Activated T-helper 2 cell treated with anti-CD3 and anti-CD28 coated beads, Interferon-gamma antibody, Interleukin-2, Interleukin-4, amounts not matched to agents 10 μg/mL and 5 μg/mL and 100 μg/mL, durations not matched to agents 14 hours and 24 hours and 36 hours (primary cell): ENCODE data around the gene SETDB1. TPM values are rescaled to one million over a fixed set of nuclear protein-coding genes. Genes with fewer than 3 reads are reported as not detected.

Source experiments
- DNase-seq: peaks from one replicate; pipeline ENCODE4 v3.0.0; 2021; ENCODE audit warnings: low spot score
- H3K27ac Mint-ChIP-seq: one replicate; pipeline ENCODE4 v1.8.0; 2021; ENCODE audit warnings: mixed read lengths
- H3K27me3 Mint-ChIP-seq: one replicate; pipeline ENCODE4 v1.8.0; 2021; ENCODE audit warnings: low read depth, mixed read lengths
- H3K36me3 Mint-ChIP-seq: one replicate; pipeline ENCODE4 v1.8.0; 2021; ENCODE audit warnings: low read depth, mixed read lengths
- H3K4me1 Mint-ChIP-seq: one replicate; pipeline ENCODE4 v1.8.0; 2021; ENCODE audit warnings: low read depth, mixed read lengths
- H3K4me3 Mint-ChIP-seq: one replicate; pipeline ENCODE4 v1.8.0; 2021; ENCODE audit warnings: low read depth, mild to moderate bottlenecking, moderate library complexity, mixed read lengths
- H3K9me3 Mint-ChIP-seq: one replicate; pipeline ENCODE4 v1.8.0; 2021; ENCODE audit warnings: mixed read lengths
- intact Hi-C: fragments of 100-400 bp; cut with micrococcal nuclease; formaldehyde crosslinking; loops from one replicate; pipeline ENCODE4 v1.15.1; 2023
- total RNA-seq: library from RNA; stranded (reverse); gene quantifications from 2 replicates; pipeline ENCODE4 v1.2.3, GENCODE V29; 2022

SETDB1 gene
- total RNA-seq, 1 donor from 2014 or later, result 60.9 TPM

GRCh38 chr1:150954708-150955107, 28.5 kb downstream of the SETDB1 start:
- Mint-ChIP-seq H3K4me3 (no peak overlapping the region), H3K4me1 (peaks cover 4% of the 10 kb centered on the region), H3K36me3 (peaks cover 70% of the 10 kb centered on the region), H3K27ac (no peak overlapping the region), H3K27me3 (no peaks in the 10 kb centered on the region), H3K9me3 (no peaks in the 10 kb centered on the region)
- intact Hi-C loops, result no loop called here
- DNase-seq, result no peak

DNA sequence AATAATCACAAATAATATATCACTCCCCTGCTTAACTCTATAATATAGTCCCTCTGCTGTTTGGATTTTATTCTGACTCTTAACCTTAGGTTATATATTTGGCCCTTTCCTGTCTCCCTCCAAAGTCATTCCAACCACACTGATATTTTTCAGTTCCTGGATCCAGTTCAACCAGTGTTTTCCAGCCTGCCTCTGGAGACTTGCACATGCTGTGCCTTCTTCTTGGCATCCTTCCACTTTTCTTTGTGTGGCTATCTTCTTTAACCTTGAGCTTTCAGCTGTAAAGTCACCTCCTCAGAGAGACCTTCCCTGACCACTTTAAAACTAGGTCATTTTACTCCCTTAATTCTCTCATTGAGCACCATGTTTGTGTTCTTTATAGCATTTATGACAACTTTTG, 29.1 kb downstream of the SETDB1 start:
- intact Hi-C loops, result no loop called here
- Mint-ChIP-seq H3K36me3 (peaks cover 72% of the 10 kb centered on the region), H3K4me3 (no peak overlapping the region), H3K4me1 (peaks cover 4% of the 10 kb centered on the region), H3K27me3 (no peaks in the 10 kb centered on the region), H3K27ac (no peak overlapping the region), H3K9me3 (no peaks in the 10 kb centered on the region)
- DNase-seq, result no peak

DNA sequence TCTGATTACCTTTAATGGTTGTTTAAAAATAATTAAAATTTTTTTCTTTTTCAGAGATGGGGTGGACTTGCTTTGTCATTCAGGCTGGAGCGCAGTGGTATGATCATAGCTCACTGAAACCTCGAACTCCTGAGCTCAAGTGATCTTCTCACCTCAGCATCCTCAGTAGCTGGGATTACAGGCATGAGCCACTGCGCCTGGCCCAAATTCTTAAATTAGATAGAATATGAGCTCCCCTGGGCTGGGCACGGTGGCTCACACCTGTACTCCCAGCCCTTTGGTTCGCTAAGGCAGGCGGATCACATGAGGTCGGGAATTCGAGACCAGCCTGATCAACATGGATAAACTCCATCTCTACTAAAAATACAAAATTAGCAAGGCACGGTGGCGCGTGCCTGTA, 31.5 kb downstream of the SETDB1 start:
- DNase-seq, result no peak
- intact Hi-C loops, result no loop called here
- no peaks in the 10 kb centered on the region for H3K27me3 Mint-ChIP-seq
- no peak overlapping the region for H3K27ac Mint-ChIP-seq
- no peaks in the 10 kb centered on the region for H3K9me3 Mint-ChIP-seq
- H3K4me1 Mint-ChIP-seq, result peaks cover 4% of the 10 kb centered on the region
- no peak overlapping the region for H3K4me3 Mint-ChIP-seq
- peaks cover 72% of the 10 kb centered on the region for H3K36me3 Mint-ChIP-seq

DNA sequence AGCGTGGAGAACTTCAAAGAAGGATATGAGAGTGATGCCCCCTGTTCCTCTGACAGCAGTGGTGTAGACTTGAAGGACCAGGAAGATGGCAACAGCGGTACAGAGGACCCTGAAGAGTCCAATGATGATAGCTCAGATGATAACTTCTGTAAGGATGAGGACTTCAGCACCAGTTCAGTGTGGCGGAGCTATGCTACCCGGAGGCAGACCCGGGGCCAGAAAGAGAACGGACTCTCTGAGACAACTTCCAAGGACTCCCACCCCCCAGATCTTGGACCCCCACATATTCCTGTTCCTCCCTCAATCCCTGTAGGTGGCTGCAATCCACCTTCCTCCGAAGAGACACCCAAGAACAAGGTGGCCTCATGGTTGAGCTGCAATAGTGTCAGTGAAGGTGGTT, 34.5 kb downstream of the SETDB1 start:
- H3K9me3 Mint-ChIP-seq, result no peaks in the 10 kb centered on the region
- intact Hi-C loops, result no loop called here
- no peak overlapping the region for H3K4me3 Mint-ChIP-seq
- H3K27ac Mint-ChIP-seq, result no peak overlapping the region
- peaks cover 6% of the 10 kb centered on the region for H3K4me1 Mint-ChIP-seq
- H3K27me3 Mint-ChIP-seq, result no peaks in the 10 kb centered on the region
- peaks cover 79% of the 10 kb centered on the region for H3K36me3 Mint-ChIP-seq
- DNase-seq, result no peak

DNA sequence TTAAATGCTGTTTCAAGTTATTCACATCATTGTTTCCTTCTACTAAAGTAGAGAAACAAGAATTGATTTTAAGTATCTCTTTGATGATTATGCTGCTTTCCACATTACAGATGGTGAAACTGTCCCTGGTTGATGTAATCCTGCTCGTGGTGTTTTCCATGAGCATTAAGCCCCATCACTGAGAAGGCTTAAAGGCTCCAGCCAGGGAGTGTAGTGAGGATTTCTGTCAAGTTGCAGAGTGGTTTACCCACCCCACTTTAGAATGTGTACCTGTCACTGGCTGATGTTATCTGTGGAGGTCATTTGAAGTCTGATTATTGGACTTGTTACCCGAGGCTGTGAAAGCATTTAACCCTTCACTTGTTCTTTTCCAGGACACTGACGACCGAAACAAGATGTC, 35.6 kb downstream of the SETDB1 start:
- DNase-seq, result no peak
- H3K9me3 Mint-ChIP-seq, result no peaks in the 10 kb centered on the region
- H3K27ac Mint-ChIP-seq, result no peak overlapping the region
- H3K4me1 Mint-ChIP-seq, result peaks cover 6% of the 10 kb centered on the region
- peaks cover 85% of the 10 kb centered on the region for H3K36me3 Mint-ChIP-seq
- no peaks in the 10 kb centered on the region for H3K27me3 Mint-ChIP-seq
- intact Hi-C loops, result no loop called here
- no peak overlapping the region for H3K4me3 Mint-ChIP-seq

- H3K27ac Mint-ChIP-seq, result no peak overlapping the region
- no peaks in the 10 kb centered on the region for H3K9me3 Mint-ChIP-seq
- DNase-seq, result no peak
- H3K4me1 Mint-ChIP-seq, result peaks cover 2% of the 10 kb centered on the region
- no peaks in the 10 kb centered on the region for H3K27me3 Mint-ChIP-seq
- H3K36me3 Mint-ChIP-seq, result peaks cover 95% of the 10 kb centered on the region
- no peak overlapping the region for H3K4me3 Mint-ChIP-seq
- intact Hi-C loops, result no loop called here
These were observed 37.4 kb downstream of the SETDB1 start for GRCh38 chr1:150963321-150964163.

- intact Hi-C loops, result no loop called here
- peaks cover 2% of the 10 kb centered on the region for H3K4me1 Mint-ChIP-seq
- no peaks in the 10 kb centered on the region for H3K27me3 Mint-ChIP-seq
- peaks cover 93% of the 10 kb centered on the region for H3K36me3 Mint-ChIP-seq
- DNase-seq, result no peak
- H3K4me3 Mint-ChIP-seq, result no peak overlapping the region
- no peak overlapping the region for H3K27ac Mint-ChIP-seq
- H3K9me3 Mint-ChIP-seq, result no peaks in the 10 kb centered on the region
These were observed 38.0 kb downstream of the SETDB1 start for GRCh38 chr1:150964164-150964489.

GRCh38 chr1:150965605-150966004, 39.4 kb downstream of the SETDB1 start:
- intact Hi-C loops, result no loop called here
- no peak for DNase-seq
- no peaks in the 10 kb centered on the region for H3K9me3 Mint-ChIP-seq
- H3K36me3 Mint-ChIP-seq, result peaks cover 78% of the 10 kb centered on the region
- H3K27ac Mint-ChIP-seq, result no peak overlapping the region
- H3K4me3 Mint-ChIP-seq, result no peak overlapping the region
- H3K4me1 Mint-ChIP-seq, result peaks cover 7% of the 10 kb centered on the region
- H3K27me3 Mint-ChIP-seq, result no peaks in the 10 kb centered on the region

DNA sequence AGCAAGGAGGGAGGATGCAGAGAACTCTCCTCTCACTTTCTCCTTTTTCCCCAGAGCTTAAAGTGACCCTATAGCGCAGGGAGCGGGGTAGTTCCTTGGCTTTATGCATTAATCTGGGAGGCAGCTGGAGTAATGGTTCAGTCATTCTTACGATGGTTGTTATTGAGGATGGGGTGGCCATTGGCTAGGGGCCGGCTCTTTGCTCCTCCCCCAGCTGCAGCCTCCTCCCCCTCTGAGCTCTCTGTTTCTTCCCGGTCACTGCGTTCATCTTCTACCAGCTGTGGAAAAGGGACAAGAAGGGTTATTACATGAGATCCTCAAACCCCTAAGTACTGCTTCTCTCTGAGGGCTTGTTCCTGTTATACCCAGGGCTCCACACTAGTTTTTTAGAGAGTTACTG, 39.8 kb downstream of the SETDB1 start:
- Mint-ChIP-seq H3K4me3 (no peak overlapping the region), H3K27ac (no peak overlapping the region), H3K27me3 (no peaks in the 10 kb centered on the region), H3K36me3 (peaks cover 78% of the 10 kb centered on the region), H3K4me1 (peaks cover 10% of the 10 kb centered on the region), H3K9me3 (no peaks in the 10 kb centered on the region)
- DNase-seq, result no peak
- intact Hi-C loops, result no loop called here

- intact Hi-C loops, result no loop called here
- Mint-ChIP-seq H3K27ac (no peak overlapping the region), H3K4me1 (peaks cover 26% of the 10 kb centered on the region), H3K27me3 (no peaks in the 10 kb centered on the region), H3K9me3 (no peaks in the 10 kb centered on the region), H3K4me3 (no peak overlapping the region), H3K36me3 (peaks cover 76% of the 10 kb centered on the region)
- no peak for DNase-seq
These were observed 41.8 kb downstream of the SETDB1 start for GRCh38 chr1:150967936-150968335.

DNA sequence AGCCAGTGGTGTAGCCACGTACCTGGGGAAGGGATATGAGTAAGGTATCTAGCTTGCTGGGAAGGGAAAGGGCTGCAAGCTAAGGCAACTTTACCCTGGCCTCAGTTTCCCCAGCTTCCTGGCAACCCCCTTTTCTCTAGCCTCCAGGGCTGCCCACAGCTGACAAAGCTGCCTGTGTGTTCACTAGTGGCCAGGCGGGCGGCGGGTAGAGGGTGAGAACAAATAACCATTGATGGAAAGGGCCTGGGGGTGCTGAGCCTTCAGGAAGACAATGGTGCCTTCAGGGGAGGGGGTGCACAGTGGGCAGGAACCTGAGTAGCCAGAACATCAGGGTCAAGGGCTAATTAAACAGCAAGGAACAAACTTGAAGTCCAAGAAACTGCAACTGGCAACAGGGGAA, 42.3 kb downstream of the SETDB1 start:
- Mint-ChIP-seq H3K4me1 (peaks cover 30% of the 10 kb centered on the region), H3K4me3 (no peak overlapping the region), H3K27me3 (no peaks in the 10 kb centered on the region), H3K27ac (no peak overlapping the region), H3K9me3 (no peaks in the 10 kb centered on the region), H3K36me3 (peaks cover 75% of the 10 kb centered on the region)
- intact Hi-C loops, result no loop called here
- no peak for DNase-seq

DNA sequence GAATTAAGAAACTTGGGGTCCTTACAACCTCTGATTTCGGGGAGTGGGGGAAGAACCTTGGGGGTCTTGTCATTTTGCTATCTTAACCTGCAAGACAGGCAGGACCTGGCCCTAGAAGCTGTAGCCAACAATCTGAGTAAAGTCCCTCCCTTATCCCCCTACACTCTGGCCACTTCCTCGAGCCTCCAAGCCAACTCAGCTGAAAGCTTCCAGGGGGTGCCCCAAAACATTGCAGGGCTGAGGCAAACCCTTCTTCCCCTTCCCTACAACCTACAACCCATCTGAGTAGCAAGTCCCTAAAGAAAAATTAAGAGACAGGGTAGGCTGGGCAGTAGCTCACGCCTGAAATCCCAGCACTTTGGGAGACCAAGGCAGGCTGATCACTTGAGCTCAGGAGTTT, 43.5 kb downstream of the SETDB1 start:
- intact Hi-C loops, result no loop called here
- peaks cover 66% of the 10 kb centered on the region for H3K36me3 Mint-ChIP-seq
- no peaks in the 10 kb centered on the region for H3K9me3 Mint-ChIP-seq
- H3K4me1 Mint-ChIP-seq, result peaks cover 30% of the 10 kb centered on the region
- H3K27me3 Mint-ChIP-seq, result no peaks in the 10 kb centered on the region
- DNase-seq, result no peak
- H3K27ac Mint-ChIP-seq, result no peak overlapping the region
- H3K4me3 Mint-ChIP-seq, result no peak overlapping the region

DNA sequence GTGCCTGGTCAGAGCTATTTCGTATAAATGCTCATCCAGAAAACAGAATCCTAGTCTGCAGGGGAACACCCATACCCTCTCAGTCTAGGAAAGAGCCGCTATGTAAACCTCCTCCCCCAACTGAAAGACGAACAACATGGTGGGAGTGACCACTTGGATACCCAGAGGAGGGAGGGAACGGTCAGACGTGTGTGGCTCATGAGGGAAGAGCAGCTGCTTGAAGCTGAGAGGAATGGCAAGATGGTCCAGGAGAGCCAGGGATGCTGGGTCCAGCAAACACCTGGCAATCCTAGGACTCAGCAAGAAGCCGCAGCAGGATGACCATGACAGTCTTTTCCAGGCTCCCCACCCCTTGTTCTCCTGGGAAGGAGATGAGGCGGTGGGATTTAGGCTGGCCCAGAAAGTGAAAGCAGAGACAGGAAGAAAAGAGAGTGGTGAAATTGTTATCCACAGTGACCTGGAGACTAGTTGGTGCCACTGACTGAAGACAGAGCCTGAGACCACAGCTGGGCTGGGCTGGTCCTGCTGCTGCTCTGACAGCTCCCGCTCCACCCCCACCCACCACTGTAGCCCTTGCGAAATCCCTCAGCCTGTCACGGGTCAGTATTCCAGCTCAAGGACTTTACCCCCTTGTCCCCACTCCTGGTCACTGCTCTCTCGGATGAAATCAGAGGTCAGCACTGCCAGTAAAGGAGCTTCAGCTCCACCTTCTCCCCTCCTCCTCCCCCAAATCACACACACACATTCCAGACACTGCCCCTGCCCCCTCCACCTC, 44.8 kb downstream of the SETDB1 start:
- H3K4me1 Mint-ChIP-seq, result peaks cover 35% of the 10 kb centered on the region
- DNase-seq, result no peak
- H3K4me3 Mint-ChIP-seq, result peak overlapping the region; percentile 42
- intact Hi-C loops, result no loop called here
- H3K27ac Mint-ChIP-seq, result peak overlapping the region; percentile 43
- peaks cover 55% of the 10 kb centered on the region for H3K36me3 Mint-ChIP-seq
- no peaks in the 10 kb centered on the region for H3K27me3 Mint-ChIP-seq
- no peaks in the 10 kb centered on the region for H3K9me3 Mint-ChIP-seq
